ENCODE results near the gene FAM131C.
A peak's percentile ranks its signal among the peaks of the same experiment; 100 is the strongest.

FAM131C gene

GRCh38 chr1:16099412-16099811, 26.0 kb upstream of the FAM131C start:
- DNase-seq = no peak

GRCh38 chr1:16095447-16095846, 22.0 kb upstream of the FAM131C start:
- no peak for DNase-seq

- DNase-seq = no peak
These were observed 21.2 kb upstream of the FAM131C start for GRCh38 chr1:16094453-16095158.

- no peak for DNase-seq
These were observed 20.2 kb upstream of the FAM131C start for GRCh38 chr1:16093611-16094010.

GRCh38 chr1:16092923-16093511, 19.6 kb upstream of the FAM131C start:
- DNase-seq = no peak

GRCh38 chr1:16092097-16092922, 18.9 kb upstream of the FAM131C start:
- DNase-seq = no peak

- DNase-seq = no peak
These were observed 17.8 kb upstream of the FAM131C start for GRCh38 chr1:16091296-16091695.

- DNase-seq = no peak
These were observed 16.8 kb upstream of the FAM131C start for GRCh38 chr1:16090076-16090826.

GRCh38 chr1:16088996-16089395, 15.5 kb upstream of the FAM131C start:
- no peak for DNase-seq

- no peak for DNase-seq
These were observed 15.0 kb upstream of the FAM131C start for GRCh38 chr1:16088351-16088911.

- DNase-seq = no peak
These were observed 14.3 kb upstream of the FAM131C start for GRCh38 chr1:16087733-16088132.

- no peak for DNase-seq
These were observed 12.1 kb upstream of the FAM131C start for GRCh38 chr1:16085522-16085921.

GRCh38 chr1:16083486-16083885, 10.0 kb upstream of the FAM131C start:
- DNase-seq = no peak

GRCh38 chr1:16082283-16083038, 9.0 kb upstream of the FAM131C start:
- no peak for DNase-seq

GRCh38 chr1:16081636-16082035, 8.2 kb upstream of the FAM131C start:
- no peak for DNase-seq

GRCh38 chr1:16080422-16081150, 7.1 kb upstream of the FAM131C start:
- no peak for DNase-seq

GRCh38 chr1:16078925-16079656, 5.6 kb upstream of the FAM131C start:
- DNase-seq = peak; percentile 57

GRCh38 chr1:16077406-16078245, 4.2 kb upstream of the FAM131C start:
- DNase-seq = no peak

- no peak for DNase-seq
These were observed 3.4 kb upstream of the FAM131C start for GRCh38 chr1:16076865-16077238.

All from NCI-H2171 (cell line).